ENCODE results near the gene MUTYH.
A peak's percentile ranks its signal among the peaks of the same experiment; 100 is the strongest.

MUTYH gene

DNA sequence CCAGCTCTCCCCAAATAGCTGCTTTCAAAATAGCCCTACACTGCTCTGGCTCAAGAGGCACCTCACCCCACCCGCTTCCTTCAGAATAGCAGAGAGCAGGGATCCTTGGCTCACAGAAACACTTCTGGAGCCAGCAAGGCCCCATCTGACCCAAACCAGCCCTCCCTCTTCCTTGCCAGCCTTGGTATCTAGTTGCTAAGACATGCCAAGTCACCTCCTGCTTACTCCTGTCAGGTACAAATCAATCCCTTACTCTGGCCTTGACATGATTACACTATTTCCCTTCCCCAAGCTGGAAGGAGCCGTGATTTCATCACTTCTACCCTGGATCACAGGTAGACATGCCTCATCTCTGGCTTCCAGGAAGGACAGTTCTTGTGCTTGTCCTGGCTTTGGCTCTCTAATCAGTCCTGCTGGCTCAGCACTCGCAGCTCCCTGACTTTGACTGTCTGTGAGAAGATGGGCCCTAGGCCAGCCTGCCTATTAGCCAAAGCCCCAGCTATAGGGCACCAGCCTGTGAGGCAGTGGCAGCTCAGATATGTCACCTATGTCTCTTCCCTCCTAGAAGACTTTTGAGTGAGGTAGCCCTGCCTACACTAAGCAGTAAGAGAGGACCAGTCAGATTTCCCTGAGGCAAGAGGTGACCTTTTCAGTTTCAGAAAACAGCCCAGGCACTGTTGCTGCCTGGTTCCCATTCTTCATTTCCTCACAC is 8.9 kb upstream of the MUTYH start:
- no peak overlapping the region for H3K4me3 ChIP-seq (ENCODE audit: low read length)
- no peaks in the 10 kb centered on the region for H3K27me3 ChIP-seq (ENCODE audit: insufficient read depth, low read length)
- H3K36me3 ChIP-seq (ENCODE audit: insufficient read depth, low read length), result peaks cover 24% of the 10 kb centered on the region
- H3K9ac ChIP-seq (ENCODE audit: low read depth, low read length), result no peak overlapping the region
- no peak overlapping the region for H3K27ac ChIP-seq (ENCODE audit: low read depth, low read length)
- no peaks in the 10 kb centered on the region for H3K4me1 ChIP-seq (ENCODE audit: insufficient read depth, low read length)
- 90% methylated on average over 3 of the region's 3 CpGs for WGBS
- no peaks in the 10 kb centered on the region for H3K9me3 ChIP-seq (ENCODE audit: insufficient read depth, low read depth, low read length)

GRCh38 chr1:45348609-45348965 is 8.3 kb upstream of the MUTYH start:
- H3K27me3 ChIP-seq (ENCODE audit: insufficient read depth, low read length), result no peaks in the 10 kb centered on the region
- H3K9ac ChIP-seq (ENCODE audit: low read depth, low read length), result no peak overlapping the region
- no peak overlapping the region for H3K4me3 ChIP-seq (ENCODE audit: low read length)
- no peak overlapping the region for H3K27ac ChIP-seq (ENCODE audit: low read depth, low read length)
- 88% methylated on average over 1 of the region's 1 CpG for WGBS
- H3K9me3 ChIP-seq (ENCODE audit: insufficient read depth, low read depth, low read length), result no peaks in the 10 kb centered on the region
- H3K4me1 ChIP-seq (ENCODE audit: insufficient read depth, low read length), result no peaks in the 10 kb centered on the region
- peaks cover 29% of the 10 kb centered on the region for H3K36me3 ChIP-seq (ENCODE audit: insufficient read depth, low read length)

DNA sequence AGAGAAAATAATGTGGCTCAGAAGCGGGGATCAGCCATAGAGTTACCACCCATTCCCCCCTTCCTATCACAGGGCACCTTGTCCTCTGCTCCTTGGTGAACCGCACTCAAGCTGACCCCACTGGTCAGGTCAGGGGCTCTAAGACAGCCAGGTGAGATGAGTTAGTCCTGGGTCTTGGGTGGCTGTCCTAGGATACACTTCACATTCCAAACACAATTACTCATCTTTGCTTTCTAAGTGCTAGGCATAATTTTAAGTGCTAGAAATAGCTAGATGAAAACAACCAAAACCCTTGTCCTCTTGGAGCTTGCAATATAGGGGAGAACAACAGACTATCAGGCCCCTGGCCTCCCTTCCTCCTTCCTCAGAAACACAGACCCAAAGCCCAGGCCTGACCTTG is 7.8 kb upstream of the MUTYH start:
- H3K36me3 ChIP-seq (ENCODE audit: insufficient read depth, low read length), result peaks cover 35% of the 10 kb centered on the region
- no peak overlapping the region for H3K9ac ChIP-seq (ENCODE audit: low read depth, low read length)
- H3K27ac ChIP-seq (ENCODE audit: low read depth, low read length), result no peak overlapping the region
- H3K4me1 ChIP-seq (ENCODE audit: insufficient read depth, low read length), result no peaks in the 10 kb centered on the region
- WGBS, result 100% methylated on average over 2 of the region's 2 CpGs
- no peaks in the 10 kb centered on the region for H3K9me3 ChIP-seq (ENCODE audit: insufficient read depth, low read depth, low read length)
- no peaks in the 10 kb centered on the region for H3K27me3 ChIP-seq (ENCODE audit: insufficient read depth, low read length)
- no peak overlapping the region for H3K4me3 ChIP-seq (ENCODE audit: low read length)

- Histone ChIP-seq H3K36me3 (ENCODE audit: insufficient read depth, low read length) (peaks cover 51% of the 10 kb centered on the region), H3K9me3 (ENCODE audit: insufficient read depth, low read depth, low read length) (no peaks in the 10 kb centered on the region), H3K4me3 (ENCODE audit: low read length) (no peak overlapping the region), H3K4me1 (ENCODE audit: insufficient read depth, low read length) (no peaks in the 10 kb centered on the region), H3K9ac (ENCODE audit: low read depth, low read length) (no peak overlapping the region), H3K27me3 (ENCODE audit: insufficient read depth, low read length) (no peaks in the 10 kb centered on the region), H3K27ac (ENCODE audit: low read depth, low read length) (no peak overlapping the region)
- 97% methylated on average over 1 of the region's 2 CpGs for WGBS
Measured at GRCh38 chr1:45346473-45346872, 6.2 kb upstream of the MUTYH start.

GRCh38 chr1:45345014-45345413 is 4.8 kb upstream of the MUTYH start:
- Histone ChIP-seq H3K4me1 (ENCODE audit: insufficient read depth, low read length) (peaks cover 7% of the 10 kb centered on the region; the same call in 1 of the 2 replicates), H3K36me3 (ENCODE audit: insufficient read depth, low read length) (peaks cover 55% of the 10 kb centered on the region), H3K27me3 (ENCODE audit: insufficient read depth, low read length) (no peaks in the 10 kb centered on the region), H3K9ac (ENCODE audit: low read depth, low read length) (no peak overlapping the region), H3K9me3 (ENCODE audit: insufficient read depth, low read depth, low read length) (no peaks in the 10 kb centered on the region), H3K27ac (ENCODE audit: low read depth, low read length) (no peak overlapping the region), H3K4me3 (ENCODE audit: low read length) (no peak overlapping the region)
- WGBS, result 96% methylated on average over 13 of the region's 13 CpGs

DNA sequence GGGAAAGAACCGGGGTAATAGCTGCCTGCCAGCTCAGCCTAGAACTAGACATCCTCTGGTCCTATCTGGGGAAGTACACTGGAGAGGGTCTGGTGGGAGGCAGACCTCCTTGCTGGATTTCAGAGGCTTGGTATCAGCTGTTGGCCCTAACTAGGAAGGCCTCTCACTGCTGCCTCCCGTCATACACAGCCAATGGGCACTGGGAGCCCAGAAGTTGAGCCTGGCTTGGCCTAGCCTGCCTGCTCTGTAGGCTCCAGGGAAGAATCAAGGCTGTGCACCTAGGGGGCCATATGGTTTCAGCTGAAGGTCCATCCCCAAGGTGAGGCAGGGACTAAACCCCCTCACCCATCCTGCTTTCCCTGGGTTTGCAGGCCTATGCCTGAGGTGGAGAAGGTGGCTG is 4.3 kb upstream of the MUTYH start:
- peaks cover 55% of the 10 kb centered on the region for H3K36me3 ChIP-seq (ENCODE audit: insufficient read depth, low read length)
- peaks cover 7% of the 10 kb centered on the region; the same call in 1 of the 2 replicates for H3K4me1 ChIP-seq (ENCODE audit: insufficient read depth, low read length)
- 90% methylated on average over 2 of the region's 2 CpGs for WGBS

GRCh38 chr1:45340816-45341466 is 701 bp upstream of the MUTYH start:
- Histone ChIP-seq H3K4me1 (ENCODE audit: insufficient read depth, low read length) (peaks cover 7% of the 10 kb centered on the region; the same call in 1 of the 2 replicates), H3K9ac (ENCODE audit: low read depth, low read length) (peak overlapping the region; percentile 99), H3K36me3 (ENCODE audit: insufficient read depth, low read length) (peaks cover 60% of the 10 kb centered on the region), H3K27me3 (ENCODE audit: insufficient read depth, low read length) (no peaks in the 10 kb centered on the region), H3K27ac (ENCODE audit: low read depth, low read length) (peak overlapping the region; percentile 98; the same call in 1 of the 2 replicates), H3K4me3 (ENCODE audit: low read length) (peak overlapping the region; percentile 92), H3K9me3 (ENCODE audit: insufficient read depth, low read depth, low read length) (no peaks in the 10 kb centered on the region)
- 44% methylated on average over 6 of the region's 6 CpGs for WGBS

More for the DNA sequence above, 4.3 kb upstream of the MUTYH start:
- H3K9ac ChIP-seq (ENCODE audit: low read depth, low read length), result no peak overlapping the region
- H3K27ac ChIP-seq (ENCODE audit: low read depth, low read length), result no peak overlapping the region
- H3K27me3 ChIP-seq (ENCODE audit: insufficient read depth, low read length), result no peaks in the 10 kb centered on the region
- H3K4me3 ChIP-seq (ENCODE audit: low read length), result no peak overlapping the region
- H3K9me3 ChIP-seq (ENCODE audit: insufficient read depth, low read depth, low read length), result no peaks in the 10 kb centered on the region

GRCh38 chr1:45337630-45338325 is 2.5 kb downstream of the MUTYH start:
- Histone ChIP-seq H3K27ac (ENCODE audit: low read depth, low read length) (no peak overlapping the region), H3K27me3 (ENCODE audit: insufficient read depth, low read length) (no peaks in the 10 kb centered on the region), H3K4me1 (ENCODE audit: insufficient read depth, low read length) (peaks cover 14% of the 10 kb centered on the region; the same call in 1 of the 2 replicates), H3K4me3 (ENCODE audit: low read length) (no peak overlapping the region), H3K36me3 (ENCODE audit: insufficient read depth, low read length) (peaks cover 49% of the 10 kb centered on the region), H3K9me3 (ENCODE audit: insufficient read depth, low read depth, low read length) (no peaks in the 10 kb centered on the region), H3K9ac (ENCODE audit: low read depth, low read length) (no peak overlapping the region)
- WGBS, result 93% methylated on average over 3 of the region's 3 CpGs

GRCh38 chr1:45335855-45336324 is 4.3 kb downstream of the MUTYH start:
- Histone ChIP-seq H3K27me3 (ENCODE audit: insufficient read depth, low read length) (no peaks in the 10 kb centered on the region), H3K4me3 (ENCODE audit: low read length) (no peak overlapping the region), H3K9me3 (ENCODE audit: insufficient read depth, low read depth, low read length) (no peaks in the 10 kb centered on the region), H3K9ac (ENCODE audit: low read depth, low read length) (no peak overlapping the region), H3K27ac (ENCODE audit: low read depth, low read length) (no peak overlapping the region), H3K36me3 (ENCODE audit: insufficient read depth, low read length) (peaks cover 51% of the 10 kb centered on the region), H3K4me1 (ENCODE audit: insufficient read depth, low read length) (peaks cover 9% of the 10 kb centered on the region; the same call in 1 of the 2 replicates)
- WGBS, result 92% methylated on average over 4 of the region's 4 CpGs

DNA sequence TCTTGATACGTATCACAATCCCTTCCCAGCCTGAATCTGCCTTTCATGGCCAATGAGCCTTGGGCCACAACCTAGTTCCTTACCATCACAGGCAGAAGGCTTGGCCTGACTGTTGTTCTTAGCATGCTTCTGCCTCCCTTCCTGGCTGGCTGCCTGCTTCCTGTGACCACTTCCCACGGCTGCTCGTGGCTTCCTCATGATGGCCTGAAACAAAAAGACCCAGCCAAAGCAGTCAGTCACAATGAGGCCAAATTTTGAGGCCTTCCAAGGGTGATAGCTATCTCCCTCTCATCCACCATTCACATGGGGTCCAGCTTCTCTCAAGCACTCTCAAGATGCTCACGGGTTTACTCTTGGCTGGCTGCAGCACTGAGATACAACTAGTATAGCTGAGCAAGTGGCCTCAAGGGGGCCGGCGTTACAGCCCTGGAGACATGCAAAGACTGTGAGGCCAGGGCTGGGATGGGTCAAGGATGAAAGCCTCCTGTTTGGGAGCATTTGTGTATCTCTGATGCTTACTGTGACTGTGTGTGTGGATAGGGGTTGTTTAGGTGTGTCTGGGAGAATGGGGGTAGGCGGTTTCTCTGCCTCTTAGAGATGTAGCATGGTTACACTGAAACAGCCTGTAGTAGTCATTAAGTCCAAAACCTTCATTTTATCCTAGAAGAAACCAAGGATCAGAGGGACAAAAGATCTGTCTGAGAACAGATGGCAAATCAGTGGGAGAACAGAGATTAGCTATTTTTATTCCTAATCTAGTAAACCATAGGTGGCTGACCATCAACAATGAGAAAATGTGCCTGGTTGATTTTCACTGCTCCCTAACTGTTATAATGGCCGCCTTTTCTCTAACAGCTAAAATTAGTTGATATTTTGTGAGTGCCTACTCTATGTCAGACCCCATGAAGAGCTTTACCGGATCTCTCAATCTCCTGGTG is 5.7 kb downstream of the MUTYH start:
- 85% methylated on average over 9 of the region's 9 CpGs for WGBS
- peaks cover 59% of the 10 kb centered on the region for H3K36me3 ChIP-seq (ENCODE audit: insufficient read depth, low read length)
- H3K4me3 ChIP-seq (ENCODE audit: low read length), result no peak overlapping the region
- H3K27me3 ChIP-seq (ENCODE audit: insufficient read depth, low read length), result no peaks in the 10 kb centered on the region
- no peak overlapping the region for H3K27ac ChIP-seq (ENCODE audit: low read depth, low read length)
- H3K9ac ChIP-seq (ENCODE audit: low read depth, low read length), result no peak overlapping the region
- H3K4me1 ChIP-seq (ENCODE audit: insufficient read depth, low read length), result peaks cover 7% of the 10 kb centered on the region; the same call in 1 of the 2 replicates
- no peaks in the 10 kb centered on the region for H3K9me3 ChIP-seq (ENCODE audit: insufficient read depth, low read depth, low read length)
